ENCODE measurements around the gene LYPD6B. TPM values are rescaled to one million over a fixed set of nuclear protein-coding genes. Genes with fewer than 3 reads are reported as not detected.

The LYPD6B gene
- total and polyA plus RNA-seq, 7 donors = not detected

GRCh38 chr2:148998831-148999200 lies 39.7 kb upstream of the LYPD6B start:
- Histone ChIP-seq H3K4me3 (no peak overlapping the region), H3K9me3 (no peaks in the 10 kb centered on the region), H3K4me1 (no peaks in the 10 kb centered on the region), H3K36me3 (ENCODE audit: insufficient read depth in 1 of 2, low read depth in 1 of 2) (no peaks in the 10 kb centered on the region), H3K27ac (no peak overlapping the region), H3K27me3 (ENCODE audit: insufficient read depth in 3 of 3, low read length in 2 of 3) (peaks cover 0 to 8% (median 3%) of the 10 kb centered on the region in 3 donors)
- 85 to 91% (median 89%) methylated on average over 4 of the region's 4 CpGs for whole genome bisulfite sequencing, 3 donors
- ATAC-seq = no peak
- intact Hi-C loops (cut with DNase I) = loop anchor here (10.0 kb wide), 2 partner anchors 364 to 1004 kb away; no protein-coding TSS in a partner anchor
- TF ChIP-seq, protein P1, sequence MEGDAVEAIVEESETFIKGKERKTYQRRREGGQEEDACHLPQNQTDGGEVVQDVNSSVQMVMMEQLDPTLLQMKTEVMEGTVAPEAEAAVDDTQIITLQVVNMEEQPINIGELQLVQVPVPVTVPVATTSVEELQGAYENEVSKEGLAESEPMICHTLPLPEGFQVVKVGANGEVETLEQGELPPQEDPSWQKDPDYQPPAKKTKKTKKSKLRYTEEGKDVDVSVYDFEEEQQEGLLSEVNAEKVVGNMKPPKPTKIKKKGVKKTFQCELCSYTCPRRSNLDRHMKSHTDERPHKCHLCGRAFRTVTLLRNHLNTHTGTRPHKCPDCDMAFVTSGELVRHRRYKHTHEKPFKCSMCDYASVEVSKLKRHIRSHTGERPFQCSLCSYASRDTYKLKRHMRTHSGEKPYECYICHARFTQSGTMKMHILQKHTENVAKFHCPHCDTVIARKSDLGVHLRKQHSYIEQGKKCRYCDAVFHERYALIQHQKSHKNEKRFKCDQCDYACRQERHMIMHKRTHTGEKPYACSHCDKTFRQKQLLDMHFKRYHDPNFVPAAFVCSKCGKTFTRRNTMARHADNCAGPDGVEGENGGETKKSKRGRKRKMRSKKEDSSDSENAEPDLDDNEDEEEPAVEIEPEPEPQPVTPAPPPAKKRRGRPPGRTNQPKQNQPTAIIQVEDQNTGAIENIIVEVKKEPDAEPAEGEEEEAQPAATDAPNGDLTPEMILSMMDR (IDR thresholded peaks at IDR 0.05) = no peak
- DNase-seq = no peak

DNA sequence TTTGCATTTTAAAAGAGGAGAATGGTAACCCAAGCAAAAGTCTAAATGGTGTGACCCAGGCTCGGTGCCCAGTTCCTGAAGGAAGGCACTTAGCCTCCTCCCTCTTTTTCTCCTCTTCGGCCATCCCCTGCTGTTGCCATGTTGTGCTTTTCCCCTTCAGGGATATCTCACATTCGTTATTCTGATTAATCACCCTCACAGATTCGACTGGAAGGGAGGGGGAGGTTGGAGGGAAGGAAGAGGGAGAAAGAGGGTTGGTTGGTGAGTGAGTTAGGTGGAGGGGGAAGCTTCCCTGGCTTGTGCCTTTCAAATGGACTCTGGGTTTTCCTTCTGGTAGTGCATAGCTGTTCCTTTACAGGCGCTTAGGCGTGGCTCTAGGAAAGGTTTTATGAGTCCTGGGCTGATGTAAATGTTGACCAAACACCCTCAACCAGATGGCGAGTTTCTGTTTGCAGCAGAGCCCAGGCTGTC lies 39.0 kb upstream of the LYPD6B start:
- no peak for DNase-seq
- no peaks in the 10 kb centered on the region for H3K4me1 ChIP-seq
- peaks cover 0 to 8% (median 3%) of the 10 kb centered on the region in 3 donors for H3K27me3 ChIP-seq (ENCODE audit: insufficient read depth in 3 of 3, low read length in 2 of 3)
- no peaks in the 10 kb centered on the region for H3K36me3 ChIP-seq (ENCODE audit: insufficient read depth in 1 of 2, low read depth in 1 of 2)
- ATAC-seq = no peak
- TF ChIP-seq, protein P1 (IDR thresholded peaks at IDR 0.05) = no peak
- no peak overlapping the region for H3K4me3 ChIP-seq
- intact Hi-C loops (cut with DNase I) = loop anchor here (10.0 kb wide), 2 partner anchors 365 to 1005 kb away; no protein-coding TSS in a partner anchor
- no peak overlapping the region for H3K27ac ChIP-seq
- WGBS, 3 donors = 53 to 58% (median 57%) methylated on average over 7 of the region's 7 CpGs
- H3K9me3 ChIP-seq = no peaks in the 10 kb centered on the region

- ATAC-seq = no peak
- intact Hi-C loops (cut with DNase I) = no loop called here
- DNase-seq = no peak
- Histone ChIP-seq H3K4me3 (no peak overlapping the region), H3K9me3 (no peaks in the 10 kb centered on the region), H3K4me1 (no peaks in the 10 kb centered on the region), H3K36me3 (ENCODE audit: insufficient read depth in 1 of 2, low read depth in 1 of 2) (no peaks in the 10 kb centered on the region), H3K27me3 (ENCODE audit: insufficient read depth in 3 of 3, low read length in 2 of 3) (peaks cover 0 to 8% (median 3%) of the 10 kb centered on the region in 3 donors), H3K27ac (no peak overlapping the region)
- WGBS, 3 donors = 62 to 64% (median 63%) methylated on average over 6 of the region's 6 CpGs
- TF ChIP-seq, protein P1 (IDR thresholded peaks at IDR 0.05) = no peak
Observed at GRCh38 chr2:149000158-149000938, 38.2 kb upstream of the LYPD6B start.

GRCh38 chr2:149001496-149001895 lies 37.0 kb upstream of the LYPD6B start:
- DNase-seq = no peak
- no peaks in the 10 kb centered on the region for H3K4me1 ChIP-seq
- H3K27me3 ChIP-seq (ENCODE audit: insufficient read depth in 3 of 3, low read length in 2 of 3) = peaks cover 0 to 15% (median 3%) of the 10 kb centered on the region in 3 donors
- no peaks in the 10 kb centered on the region for H3K9me3 ChIP-seq
- H3K4me3 ChIP-seq = no peak overlapping the region
- intact Hi-C loops (cut with DNase I) = no loop called here
- ATAC-seq = no peak
- no peaks in the 10 kb centered on the region for H3K36me3 ChIP-seq (ENCODE audit: insufficient read depth in 1 of 2, low read depth in 1 of 2)
- TF ChIP-seq, protein P1 (IDR thresholded peaks at IDR 0.05) = no peak
- 21 to 35% (median 32%) methylated on average over 7 of the region's 7 CpGs for WGBS, 3 donors
- H3K27ac ChIP-seq = no peak overlapping the region
